Measurements from ENCODE around the gene MALT1.
"Not testable (repeated sequence)": the region's sequence is repeated elsewhere in the genome, so short reads cannot be mapped to it uniquely, and the experiment has no call there.

MALT1 gene

GRCh38 chr18:58738322-58738721, 67.1 kb downstream of the MALT1 start:
- no peak for DNase-seq (ENCODE audit: low spot score)

DNA sequence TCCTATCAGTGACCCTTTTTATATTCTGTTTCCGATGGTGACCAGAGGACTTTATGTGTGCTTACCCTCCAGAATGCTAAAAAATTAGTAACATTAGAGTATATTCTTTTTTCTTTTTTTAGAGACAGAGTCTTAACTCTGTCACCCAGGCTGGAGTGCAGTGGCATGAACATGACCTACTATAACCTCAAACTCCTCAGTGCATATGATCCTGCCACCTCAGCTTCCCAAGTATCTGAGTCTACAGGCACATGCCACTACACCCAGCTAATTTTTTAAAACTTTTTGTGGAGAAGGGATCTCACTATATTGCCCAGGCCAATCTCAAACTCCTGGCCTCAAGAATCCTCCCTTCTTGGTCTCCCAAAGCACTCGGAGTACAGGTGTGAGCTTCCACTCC, 74.6 kb downstream of the MALT1 start:
- no peak for DNase-seq (ENCODE audit: low spot score)

- DNase-seq (ENCODE audit: low spot score) = no peak
Measured at GRCh38 chr18:58748899-58749595, 77.8 kb downstream of the MALT1 start.

DNA sequence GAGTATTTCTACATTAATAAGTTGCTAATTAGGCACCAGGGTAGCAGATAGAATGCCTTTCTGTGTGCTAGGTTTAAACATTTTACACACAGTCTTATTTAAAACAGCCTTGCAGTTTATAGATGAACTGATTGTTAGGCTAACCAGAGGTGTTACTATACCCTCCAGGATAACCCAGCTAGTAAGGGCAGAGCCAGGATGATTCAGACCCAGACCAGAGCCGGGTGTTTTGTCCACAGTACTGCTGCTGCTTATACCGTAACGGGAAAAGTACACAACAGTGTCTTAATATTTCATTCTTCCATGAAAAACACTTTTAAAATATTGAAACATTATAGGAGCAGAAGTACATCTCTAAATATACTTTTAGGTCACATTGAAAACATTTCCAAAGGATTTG, 82.7 kb downstream of the MALT1 start:
- no peak for DNase-seq (ENCODE audit: low spot score)

DNA sequence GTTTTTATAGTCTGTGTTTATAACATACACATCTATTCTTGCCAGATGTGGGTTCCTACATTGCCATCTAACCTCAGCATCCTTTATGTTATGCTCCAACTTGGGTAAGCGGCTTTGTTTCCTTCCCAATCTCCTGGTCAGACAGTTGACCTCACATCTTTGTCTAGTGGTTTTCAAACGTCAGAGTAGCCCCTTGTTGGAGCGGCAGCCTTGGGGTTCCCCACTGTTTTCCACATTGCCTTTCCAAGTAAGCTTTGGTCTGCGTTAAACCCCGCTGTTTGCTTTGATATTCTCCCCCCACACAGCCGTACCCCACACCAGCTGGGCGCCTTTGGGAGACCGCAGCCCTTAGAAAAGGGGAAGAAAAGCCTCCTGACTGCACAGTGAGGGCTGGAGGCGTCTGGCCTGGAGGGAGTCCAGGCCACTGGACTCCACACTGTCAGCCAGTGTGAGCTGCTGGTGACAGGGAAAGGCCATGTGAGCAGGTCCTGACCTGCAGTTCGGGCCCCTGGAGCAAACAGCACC, 83.3 kb downstream of the MALT1 start:
- no peak for DNase-seq (ENCODE audit: low spot score)

- DNase-seq (ENCODE audit: low spot score) = no peak
Measured at GRCh38 chr18:58755304-58756010, 84.2 kb downstream of the MALT1 start.

GRCh38 chr18:58756148-58756547, 84.9 kb downstream of the MALT1 start:
- DNase-seq (ENCODE audit: low spot score) = no peak

DNA sequence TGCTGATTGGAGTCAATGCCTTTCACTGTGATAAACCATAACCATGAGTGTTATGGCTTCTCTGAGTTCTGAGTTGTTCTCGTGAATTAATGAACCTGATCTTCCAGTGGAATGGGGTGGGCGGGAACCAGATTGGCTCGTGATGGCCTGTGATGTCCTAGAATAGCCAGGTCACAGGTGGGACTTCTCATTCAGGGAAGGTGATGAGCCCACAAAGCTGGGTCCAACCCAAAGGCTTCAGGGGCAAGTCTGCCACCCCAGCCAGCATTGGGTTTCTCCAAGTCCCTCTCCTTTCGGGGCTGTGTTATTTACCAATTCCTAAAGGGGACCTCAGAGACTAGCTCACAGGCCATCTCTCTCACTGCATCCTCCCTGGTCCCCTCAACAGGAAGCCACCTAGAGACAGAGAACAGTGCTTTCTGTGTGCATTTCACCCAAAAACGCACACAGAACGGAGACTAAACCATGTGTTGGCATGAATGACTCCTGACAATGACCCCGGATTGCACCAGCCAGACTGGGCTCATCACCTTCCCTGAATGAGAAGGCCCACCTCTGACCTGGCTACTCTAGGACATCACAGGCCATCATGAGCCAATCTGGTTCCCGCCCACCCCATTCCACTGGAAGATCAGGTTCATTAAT, 85.5 kb downstream of the MALT1 start:
- no peak for DNase-seq (ENCODE audit: low spot score)

DNA sequence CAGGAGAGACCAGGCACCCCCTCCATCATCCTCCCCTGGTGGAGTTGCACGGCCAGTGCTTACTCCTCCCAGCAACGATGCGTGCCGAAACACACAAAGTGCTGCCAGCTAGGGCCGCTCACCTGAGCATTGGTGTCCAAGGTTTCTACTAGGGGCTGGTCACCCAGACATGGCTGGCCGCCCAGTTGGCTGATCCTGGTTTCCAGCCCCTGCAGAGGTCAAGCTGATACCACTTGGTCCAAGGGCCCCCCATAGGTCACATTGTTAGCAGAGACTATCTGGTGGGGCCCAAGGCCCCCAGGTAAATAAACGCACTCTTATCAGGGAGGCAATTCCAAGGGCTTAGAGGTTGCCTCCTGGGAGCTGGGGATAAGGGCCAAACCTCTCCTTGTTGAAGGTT, 86.1 kb downstream of the MALT1 start:
- not testable (repeated sequence) for DNase-seq (ENCODE audit: low spot score)

DNA sequence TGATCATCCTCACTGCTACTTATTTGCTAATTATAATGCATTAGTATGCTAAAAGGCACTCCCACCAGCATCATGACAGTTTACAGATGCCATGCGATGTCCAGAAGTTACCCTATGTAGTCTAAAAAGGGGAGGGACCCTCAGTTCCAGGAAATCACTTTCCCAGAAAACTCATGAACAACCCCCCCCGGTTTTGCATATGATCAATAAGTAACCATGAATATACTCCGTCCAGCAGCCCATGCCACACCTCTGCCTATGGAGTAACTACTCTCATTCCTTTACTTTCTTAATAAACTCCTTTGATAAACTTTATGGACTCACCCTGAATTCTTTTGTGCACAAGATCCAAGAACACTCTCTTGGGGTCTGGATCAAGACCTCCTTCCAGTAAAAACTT, 86.8 kb downstream of the MALT1 start:
- DNase-seq (ENCODE audit: low spot score) = no peak

DNA sequence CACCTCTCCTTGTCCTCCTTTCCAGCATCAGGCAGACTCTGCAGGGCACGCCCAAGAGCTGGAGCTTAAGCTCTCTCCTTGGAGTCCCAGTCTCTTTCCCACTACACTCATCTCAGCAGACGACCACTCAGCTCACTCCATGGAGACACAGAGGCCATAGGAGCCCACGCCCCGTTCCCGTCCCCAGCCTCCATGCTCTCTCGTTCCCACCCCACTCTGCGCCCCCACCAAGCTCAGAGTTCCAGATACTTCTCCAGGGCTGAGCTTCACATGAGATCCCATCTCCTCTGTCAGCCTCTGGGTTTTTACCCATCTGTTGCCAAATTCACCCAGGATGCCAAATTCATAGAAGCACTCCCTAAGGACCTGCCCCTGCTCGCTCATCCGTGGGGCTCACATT, 87.3 kb downstream of the MALT1 start:
- DNase-seq (ENCODE audit: low spot score) = no peak

GRCh38 chr18:58761241-58761969, 90.1 kb downstream of the MALT1 start:
- no peak for DNase-seq (ENCODE audit: low spot score)

- no peak for DNase-seq (ENCODE audit: low spot score)
Measured at GRCh38 chr18:58761970-58762780, 90.9 kb downstream of the MALT1 start.

- no peak for DNase-seq (ENCODE audit: low spot score)
Measured at GRCh38 chr18:58762781-58763171, 91.5 kb downstream of the MALT1 start.

DNA sequence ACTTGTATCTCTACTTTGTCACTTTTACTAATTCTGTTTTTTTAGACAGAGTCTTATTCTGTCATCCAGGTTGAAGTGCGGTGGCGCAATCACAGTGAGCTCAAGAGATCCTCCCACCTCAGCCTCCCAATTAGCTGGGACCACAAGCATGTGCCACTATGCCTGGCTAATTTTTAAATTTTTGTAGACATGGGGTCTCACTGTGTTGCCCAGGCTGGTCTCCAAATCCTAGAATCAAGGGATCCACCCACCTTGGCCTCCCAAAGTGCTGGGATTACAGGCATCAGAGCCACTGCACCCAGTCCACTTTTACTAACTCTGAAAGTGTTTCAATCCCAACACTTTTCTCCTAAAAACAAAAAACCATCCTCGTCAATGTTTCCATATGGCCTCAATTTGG, 94.9 kb downstream of the MALT1 start:
- no peak for DNase-seq (ENCODE audit: low spot score)

DNA sequence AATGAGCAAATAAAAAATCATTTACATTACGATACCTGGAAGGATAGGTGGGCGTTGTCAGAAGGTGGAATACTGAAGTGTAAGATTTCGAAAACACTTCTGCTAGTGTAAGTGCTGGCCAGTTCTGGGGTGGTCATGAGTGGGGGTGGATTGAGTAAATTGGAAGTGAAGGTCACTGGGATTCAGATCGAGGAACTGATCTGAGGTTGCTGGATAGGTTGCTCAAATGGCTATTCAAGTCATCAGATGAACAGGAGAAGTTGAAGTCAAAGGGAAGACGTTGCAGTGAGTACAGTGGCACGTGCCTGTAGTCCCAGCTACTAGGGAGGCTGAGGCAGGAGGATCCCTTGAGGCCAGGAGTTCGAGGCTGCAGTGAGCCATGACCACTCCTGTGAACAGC, 95.7 kb downstream of the MALT1 start:
- DNase-seq (ENCODE audit: low spot score) = no peak

- peak; percentile 84 for DNase-seq (ENCODE audit: low spot score)
Measured at GRCh38 chr18:58768293-58768974, 97.2 kb downstream of the MALT1 start.

DNA sequence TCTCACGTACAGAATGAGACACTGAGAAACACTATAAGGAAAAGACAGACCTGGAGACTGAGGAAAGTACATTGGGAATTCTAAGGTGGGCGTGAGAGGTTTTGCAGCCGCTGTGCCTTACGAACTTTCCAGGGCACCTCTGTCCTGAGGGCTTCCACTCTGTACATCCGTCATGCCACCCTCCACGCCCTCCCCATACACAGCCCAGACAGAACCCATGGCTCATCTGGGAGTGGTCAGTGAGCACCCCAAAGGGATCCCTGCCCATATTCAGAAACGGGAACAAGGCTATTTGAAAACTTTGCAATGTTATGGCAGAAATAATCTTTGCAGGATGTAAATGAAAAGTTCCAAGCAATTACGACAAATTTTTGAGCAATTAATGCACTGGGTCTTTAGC, 98.1 kb downstream of the MALT1 start:
- no peak for DNase-seq (ENCODE audit: low spot score)

GRCh38 chr18:58770601-58771000, 99.3 kb downstream of the MALT1 start:
- no peak for DNase-seq (ENCODE audit: low spot score)

DNA sequence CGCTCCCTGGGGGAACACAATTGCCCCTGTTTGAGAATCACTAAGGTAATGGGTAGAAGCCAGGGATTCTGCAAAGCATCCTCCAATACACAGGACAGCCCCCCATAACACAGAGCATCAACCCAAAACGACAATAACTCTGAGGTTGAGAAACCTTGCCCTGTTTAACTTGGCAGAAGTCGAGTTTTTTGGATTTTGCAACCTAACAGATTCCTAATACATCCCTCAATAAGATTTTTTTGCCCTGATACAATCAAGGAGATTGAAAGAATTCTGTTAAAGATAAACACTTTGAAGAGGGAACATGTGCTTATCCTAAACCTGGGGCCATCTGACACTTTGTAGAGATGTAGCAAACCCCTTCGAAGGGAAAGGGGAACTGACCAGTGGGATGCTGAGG, 100.9 kb downstream of the MALT1 start:
- no peak for DNase-seq (ENCODE audit: low spot score)

DNA sequence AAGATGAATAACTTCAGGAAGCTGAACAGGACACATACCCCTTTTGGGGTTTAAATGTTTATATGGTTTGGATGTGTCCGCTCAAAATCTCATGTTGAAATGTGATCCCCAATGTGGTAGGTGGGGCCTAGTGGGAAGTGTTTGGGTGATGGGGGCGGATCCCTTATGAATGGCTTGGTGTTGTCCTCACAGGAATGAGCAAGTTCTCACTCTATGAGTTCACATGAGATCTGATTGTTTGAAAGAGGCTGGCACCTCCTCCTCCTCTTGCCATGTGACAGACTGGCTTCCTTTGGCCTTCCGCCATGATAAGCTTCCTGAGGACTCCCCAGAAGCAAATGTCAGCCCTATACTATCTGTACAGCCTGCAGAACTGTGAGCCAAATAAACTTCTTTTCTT, 104.8 kb downstream of the MALT1 start:
- no peak for DNase-seq (ENCODE audit: low spot score)
